HepG2 (cell line): ENCODE measurements around the gene SLC29A2. TPM values are rescaled to one million over a fixed set of nuclear protein-coding genes. Genes with fewer than 3 reads are reported as not detected.

Experiments
- HDAC6 ChIP-seq: fragments of 200-600 bp; sonication (generic); IDR thresholded peaks from 2 replicates; pipeline ENCODE4 v1.7.0; 2017; ENCODE audit warnings: mild to moderate bottlenecking, antibody characterized with exemption, low read length, low read depth
- HIVEP1 ChIP-seq: sonication (generic); formaldehyde crosslinking; IDR thresholded peaks from 2 replicates; pipeline ENCODE4 v1.4.0; 2020; ENCODE audit warnings: mild to moderate bottlenecking, missing genetic modification reagents
- IKZF4 ChIP-seq: sonication (generic); formaldehyde crosslinking; IDR thresholded peaks from 2 replicates; pipeline ENCODE4 v1.5.1; 2020; ENCODE audit warnings: borderline replicate concordance, mild to moderate bottlenecking, low read depth, missing genetic modification reagents; ENCODE audit errors: not compliant biosample characterization
- PCBP2 ChIP-seq: fragments of 200-400 bp; formaldehyde crosslinking; optimal IDR thresholded peaks from 2 replicates; pipeline ENCODE3; 2018; ENCODE audit warnings: low read length, low read depth; ENCODE audit not compliant: poor library complexity, severe bottlenecking
- PHF21A ChIP-seq: sonication (generic); formaldehyde crosslinking; IDR thresholded peaks from 2 replicates; pipeline ENCODE4 v1.5.0; 2020; ENCODE audit warnings: mild to moderate bottlenecking, missing genetic modification reagents
- TMF1 ChIP-seq: sonication (generic); formaldehyde crosslinking; IDR thresholded peaks from 2 replicates; pipeline ENCODE4 v1.8.1; 2022; ENCODE audit warnings: low read depth, missing genetic modification reagents
- ZBTB33 ChIP-seq: sonication (generic); formaldehyde crosslinking; IDR thresholded peaks from 2 replicates; pipeline ENCODE4 v1.4.0; 2020; ENCODE audit warnings: missing genetic modification reagents
- ZBTB7B ChIP-seq: sonication (generic); formaldehyde crosslinking; IDR thresholded peaks from 2 replicates; pipeline ENCODE4 v1.4.0; 2020; ENCODE audit warnings: missing genetic modification reagents
- ZFP37 ChIP-seq: sonication (generic); formaldehyde crosslinking; IDR thresholded peaks from 2 replicates; pipeline ENCODE4 v1.4.0; 2020; ENCODE audit warnings: missing genetic modification reagents, borderline replicate concordance
- ZHX1 ChIP-seq: sonication (generic); formaldehyde crosslinking; IDR thresholded peaks from 2 replicates; pipeline ENCODE4 v1.8.1; 2022; ENCODE audit warnings: low read depth, mild to moderate bottlenecking, missing genetic modification reagents
- ZNF230 ChIP-seq: sonication (generic); formaldehyde crosslinking; IDR thresholded peaks from 2 replicates; pipeline ENCODE4 v1.4.0; 2020; ENCODE audit warnings: mild to moderate bottlenecking, missing genetic modification reagents
- ZNF609 ChIP-seq: sonication (generic); formaldehyde crosslinking; IDR thresholded peaks from 2 replicates; pipeline ENCODE4 v1.4.0; 2020; ENCODE audit warnings: mild to moderate bottlenecking, missing genetic modification reagents, borderline replicate concordance
- ZNF746 ChIP-seq: sonication (generic); formaldehyde crosslinking; IDR thresholded peaks from 2 replicates; pipeline ENCODE4 v1.8.0; 2022; ENCODE audit warnings: mild to moderate bottlenecking, missing genetic modification reagents
- ZNF772 ChIP-seq: sonication (generic); formaldehyde crosslinking; IDR thresholded peaks from 2 replicates; pipeline ENCODE4 v1.5.0; 2020; ENCODE audit warnings: mild to moderate bottlenecking, missing genetic modification reagents
- polyA plus RNA-seq, 8 experiments: library from polyadenylated mRNA; depleted of rRNA in 3 of 8; stranded (reverse) in 7 of 8; unstranded in 1 of 8; fragments of >200 nt; fragmentation: Illumina TruSeq in 4 of 8; extraction: Trizol in 4 of 8; gene quantifications; 2 replicates each; pipeline versions ENCODE4 v1.2.1 to v1.2.3, GENCODE V29; 2011 to 2016; ENCODE audit warnings: low read depth in 4 of 8, missing spikeins in 1 of 8, mixed read lengths in 1 of 8; ENCODE audit not compliant: insufficient read depth in 1 of 8
- total RNA-seq, 5 experiments: library from RNA; depleted of rRNA; stranded (reverse); fragments of >200 nt; fragmentation: Illumina TruSeq; extraction: Trizol; gene quantifications; 2 replicates each; pipeline ENCODE4 v1.2.3, GENCODE V29; 2016; ENCODE audit warnings: low read depth in 1 of 5
- TF ChIP-seq, protein P1 (sequence below): sonication (generic); formaldehyde crosslinking; IDR thresholded peaks from 2 replicates; pipeline ENCODE4 v1.4.0; 2020; ENCODE audit warnings: missing genetic modification reagents, low read depth, mild to moderate bottlenecking, borderline replicate concordance

Gene SLC29A2
- total and polyA plus RNA-seq, 2 of the 13 experiments (the other 11 are each of a cell fraction or from before 2014, with no cell fraction given) = 0.63 to 0.66 TPM

GRCh38 chr11:66344550-66345315 is 26.8 kb downstream of the SLC29A2 start, which contains the start of gene BRMS1 (continued):
- TF ChIP-seq ZNF609 (CRISPR knock-in tag) (peak; percentile 47; the same call in 1 of the 2 replicates), ZHX1 (0 out of 2 replicates have a peak, but pooled peaks have one; percentile 64), ZNF746 (CRISPR knock-in tag) (no peak), ZNF772 (CRISPR knock-in tag) (no peak), HIVEP1 (CRISPR knock-in tag) (peak; percentile 61; the same call in 1 of the 2 replicates), TMF1 (CRISPR knock-in tag) (peak; percentile 79; the same call in 1 of the 2 replicates), IKZF4 (no peak), ZNF230 (CRISPR knock-in tag) (peak; percentile 70; the same call in 1 of the 2 replicates), ZBTB33 (CRISPR knock-in tag) (peak; percentile 50; the same call in 1 of the 2 replicates), PHF21A (CRISPR knock-in tag) (peak; percentile 52; the same call in 1 of the 2 replicates), HDAC6 (no peak), ZFP37 (CRISPR knock-in tag) (no peak), PCBP2 (no peak), ZBTB7B (no peak)
- TF ChIP-seq, protein P1, sequence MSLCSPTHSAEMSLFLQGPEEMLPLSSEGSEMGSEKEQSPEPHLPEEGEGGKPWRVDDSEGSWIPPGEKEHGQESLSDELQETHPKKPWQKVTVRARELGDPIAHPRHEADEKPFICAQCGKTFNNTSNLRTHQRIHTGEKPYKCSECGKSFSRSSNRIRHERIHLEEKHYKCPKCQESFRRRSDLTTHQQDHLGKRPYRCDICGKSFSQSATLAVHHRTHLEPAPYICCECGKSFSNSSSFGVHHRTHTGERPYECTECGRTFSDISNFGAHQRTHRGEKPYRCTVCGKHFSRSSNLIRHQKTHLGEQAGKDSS (CRISPR knock-in tag) = peak; percentile 84; the same call in 1 of the 2 replicates
